H9 (cell line): ENCODE measurements around the gene EIF3B. TPM values are rescaled to one million over a fixed set of nuclear protein-coding genes. Genes with fewer than 3 reads are reported as not detected.

Experiments used
- DNase-seq: peaks from one replicate; pipeline ENCODE4 v3.0.0-alpha.2; 2017
- H2AFZ ChIP-seq: one replicate; pipeline ENCODE4 v1.6.1; 2013; ENCODE audit warnings: mild to moderate bottlenecking, low read length, control low read depth, moderate library complexity
- H2AK5ac ChIP-seq: 2 replicates; pipeline ENCODE4 v1.6.1; 2013; ENCODE audit warnings: low read length, control low read depth, mixed read lengths; ENCODE audit not compliant: insufficient read length
- H2BK120ac ChIP-seq: one replicate; pipeline ENCODE4 v1.6.1; 2013; ENCODE audit warnings: low read depth, mild to moderate bottlenecking, low read length, control low read depth, inconsistent platforms; ENCODE audit not compliant: poor library complexity, severe bottlenecking
- H2BK12ac ChIP-seq: 2 replicates; pipeline ENCODE4 v1.6.1; 2013; ENCODE audit warnings: low read length, control low read depth, mixed read lengths, low read depth; ENCODE audit not compliant: insufficient read length
- H2BK15ac ChIP-seq: 2 replicates; pipeline ENCODE4 v1.6.1; 2013; ENCODE audit warnings: low read depth, low read length, control low read depth
- H2BK20ac ChIP-seq: one replicate; pipeline ENCODE4 v1.6.1; 2013; ENCODE audit warnings: low read depth, mild to moderate bottlenecking, low read length, control low read depth, inconsistent platforms; ENCODE audit not compliant: poor library complexity, severe bottlenecking
- H2BK5ac ChIP-seq: 2 replicates; pipeline ENCODE4 v1.6.1; 2013; ENCODE audit warnings: low read length, control low read depth, mixed read lengths; ENCODE audit not compliant: insufficient read length
- H3K14ac ChIP-seq: 2 replicates; pipeline ENCODE4 v1.6.1; 2013; ENCODE audit warnings: low read length, control low read depth; ENCODE audit not compliant: insufficient read depth
- H3K18ac ChIP-seq: 2 replicates; pipeline ENCODE4 v1.6.1; 2013; ENCODE audit warnings: low read depth, mild to moderate bottlenecking, mixed read lengths, low read length, control low read depth; ENCODE audit not compliant: insufficient read length
- H3K23ac ChIP-seq: 2 replicates; pipeline ENCODE4 v1.6.1; 2013; ENCODE audit warnings: low read length, control low read depth, mixed read lengths, low read depth; ENCODE audit not compliant: insufficient read length
- H3K23me2 ChIP-seq: 2 replicates; pipeline ENCODE4 v1.6.1; 2013; ENCODE audit warnings: low read depth, mild to moderate bottlenecking, mixed read lengths, low read length, control low read depth; ENCODE audit not compliant: insufficient read length, poor library complexity, severe bottlenecking
- H3K27ac ChIP-seq: 2 replicates; pipeline ENCODE4 v1.5.1; 2013; ENCODE audit warnings: low read length, control low read depth, mixed read lengths, low read depth; ENCODE audit not compliant: insufficient read length
- H3K27me3 ChIP-seq: 2 replicates; pipeline ENCODE4 v1.6.1; 2013; ENCODE audit warnings: low read length, control low read depth, inconsistent platforms; ENCODE audit not compliant: insufficient read depth
- H3K4ac ChIP-seq: 2 replicates; pipeline ENCODE4 v1.6.1; 2013; ENCODE audit warnings: low read depth, mild to moderate bottlenecking, control low read depth, inconsistent platforms, low read length, moderate library complexity
- H3K4me1 ChIP-seq: 2 replicates; pipeline ENCODE4 v1.6.1; 2013; ENCODE audit warnings: low read length, control low read depth, inconsistent platforms; ENCODE audit not compliant: insufficient read depth
- H3K4me2 ChIP-seq: 2 replicates; pipeline ENCODE4 v1.6.1; 2013; ENCODE audit warnings: low read length, control low read depth, mixed read lengths; ENCODE audit not compliant: insufficient read length, insufficient read depth
- H3K56ac ChIP-seq: 2 replicates; pipeline ENCODE4 v1.6.1; 2013; ENCODE audit warnings: low read depth, mild to moderate bottlenecking, mixed read lengths, low read length, control low read depth; ENCODE audit not compliant: insufficient read length
- H3K79me1 ChIP-seq: 2 replicates; pipeline ENCODE4 v1.6.1; 2013; ENCODE audit warnings: low read depth, mild to moderate bottlenecking, moderate library complexity, low read length, control low read depth, inconsistent platforms; ENCODE audit not compliant: insufficient read depth, poor library complexity, severe bottlenecking
- H3K79me2 ChIP-seq: 2 replicates; pipeline ENCODE4 v1.6.1; 2013; ENCODE audit warnings: low read length, control low read depth, inconsistent platforms; ENCODE audit not compliant: insufficient read depth
- H3K9ac ChIP-seq: 2 replicates; pipeline ENCODE4 v1.6.1; 2013; ENCODE audit warnings: low read length, control low read depth, mixed read lengths; ENCODE audit not compliant: insufficient read length; ENCODE audit errors: extremely low read depth
- H3K9me3 ChIP-seq: one replicate; pipeline ENCODE4 v1.6.1; 2013; ENCODE audit warnings: low read depth, low read length, inconsistent platforms; ENCODE audit not compliant: control insufficient read depth
- H3T11ph ChIP-seq: one replicate; pipeline ENCODE4 v1.6.1; 2013; ENCODE audit warnings: mild to moderate bottlenecking, low read length, control low read depth, inconsistent platforms
- H4K20me1 ChIP-seq: one replicate; pipeline ENCODE4 v1.6.1; 2013; ENCODE audit not compliant: control insufficient read depth, insufficient read length, insufficient read depth
- H4K5ac ChIP-seq: 2 replicates; pipeline ENCODE4 v1.6.1; 2013; ENCODE audit warnings: low read depth, mild to moderate bottlenecking, mixed read lengths, low read length, control low read depth; ENCODE audit not compliant: insufficient read length
- H4K8ac ChIP-seq: replicated peaks from 2 replicates; pipeline ENCODE4 v1.6.1; 2013; ENCODE audit warnings: low read length, control low read depth, mixed read lengths, low read depth; ENCODE audit not compliant: insufficient read length
- H4K91ac ChIP-seq: 2 replicates; pipeline ENCODE4 v1.6.1; 2013; ENCODE audit warnings: low read depth, mild to moderate bottlenecking, moderate library complexity, mixed read lengths, low read length, control low read depth; ENCODE audit not compliant: insufficient read length
- H3K27ac Mint-ChIP-seq, 3 experiments: 2 replicates in 2 of 3; 3 replicates in 1 of 3; pipeline ENCODE4 v1.8.0; 2020 to 2021; ENCODE audit warnings: mixed read lengths in 3 of 3, mild to moderate bottlenecking in 1 of 3, moderate library complexity in 1 of 3
- H3K27me3 Mint-ChIP-seq: 2 replicates; pipeline ENCODE4 v1.8.0; 2021; ENCODE audit warnings: low read depth, mild to moderate bottlenecking, moderate library complexity, mixed read lengths
- H3K36me3 Mint-ChIP-seq, 3 experiments: 2 replicates in 2 of 3; 3 replicates in 1 of 3; pipeline ENCODE4 v1.8.0; 2020 to 2021; ENCODE audit warnings: low read depth in 3 of 3, mixed read lengths in 3 of 3; ENCODE audit not compliant: insufficient read depth in 1 of 3
- H3K4me1 Mint-ChIP-seq, 2 experiments: 2 replicates each; pipeline ENCODE4 v1.8.0; 2020; ENCODE audit warnings: mixed read lengths in 2 of 2
- H3K4me3 Mint-ChIP-seq, 2 experiments: 2 replicates in 1 of 2; 3 replicates in 1 of 2; pipeline ENCODE4 v1.8.0; 2020 to 2021; ENCODE audit warnings: mild to moderate bottlenecking in 2 of 2, mixed read lengths in 2 of 2, moderate library complexity in 1 of 2
- H3K9me3 Mint-ChIP-seq, 2 experiments: 2 replicates in 1 of 2; 3 replicates in 1 of 2; pipeline ENCODE4 v1.8.0; 2020; ENCODE audit warnings: mild to moderate bottlenecking in 2 of 2, mixed read lengths in 2 of 2, moderate library complexity in 1 of 2
- CTCF ChIP-seq: fragments of 200-600 bp; sonication (generic); conservative IDR thresholded peaks from 3 replicates; pipeline ENCODE4 v1.8.0; 2021; ENCODE audit warnings: antibody characterized with exemption, mild to moderate bottlenecking
- WGBS: extraction: QIAGEN DNeasy Blood & Tissue Kit; methylation state at CpG from one replicate; pipeline ENCODE4 v1.1.7; 2013; ENCODE audit warnings: missing lambda C conversion rate, low lambda C conversion rate, mixed read lengths; ENCODE audit not compliant: insufficient read length; ENCODE audit errors: extremely low coverage; 5-methylcytosine and 5-hydroxymethylcytosine counted together
- total RNA-seq: library from RNA; stranded (reverse); gene quantifications from 2 replicates; pipeline ENCODE4 v1.2.1, GENCODE V29; 2021

EIF3B gene
- total RNA-seq, 1 experiment from 2014 or later = 337 TPM

- Histone ChIP-seq H2BK5ac (no peak overlapping the region), H3K14ac (no peak overlapping the region), H3K9me3 (no peaks in the 10 kb centered on the region), H2AFZ (no peak overlapping the region), H2BK12ac (no peak overlapping the region), H2BK15ac (no peak overlapping the region), H3K27ac (no peak overlapping the region), H3K27me3 (no peaks in the 10 kb centered on the region), H2BK20ac (no peak overlapping the region), H2BK120ac (no peak overlapping the region), H3K4me2 (no peak overlapping the region), H2AK5ac (no peak overlapping the region), H4K5ac (no peak overlapping the region), H3K4ac (no peak overlapping the region), H3K56ac (no peak overlapping the region), H3T11ph (no peak overlapping the region), H3K79me2 (no peaks in the 10 kb centered on the region), H4K20me1 (no peaks in the 10 kb centered on the region), H3K79me1 (no peaks in the 10 kb centered on the region), H4K8ac (no peak overlapping the region), H3K18ac (no peak overlapping the region), H4K91ac (no peak overlapping the region), H3K23ac (no peak overlapping the region), H3K9ac (no peak overlapping the region), H3K4me1 (no peaks in the 10 kb centered on the region), H3K23me2 (no peaks in the 10 kb centered on the region)
- no peaks in the 10 kb centered on the region for H3K36me3 Mint-ChIP-seq
- H3K27ac Mint-ChIP-seq = peak overlapping the region in 1 of 3 experiments; percentile 12; a peak in 1 of 7 replicates
- peaks cover 12% of the 10 kb centered on the region in 2 experiments; a peak in 3 of 4 replicates for H3K4me1 Mint-ChIP-seq
- H3K27me3 Mint-ChIP-seq = peaks cover 6% of the 10 kb centered on the region; the same call in 1 of the 2 replicates
- TF ChIP-seq CTCF = no peak
- H3K4me3 Mint-ChIP-seq = no peak overlapping the region
- WGBS = no CpG with 5 or more reads among the region's 4 CpGs
- H3K9me3 Mint-ChIP-seq = no peaks in the 10 kb centered on the region; a peak in 1 of 5 replicates
- no peak for DNase-seq
These were observed 43.9 kb downstream of the EIF3B start for GRCh38 chr7:2398506-2398905.
